Vagina (tissue), 2 donors: ENCODE results near the gene SPRY4. TPM values are rescaled to one million over a fixed set of nuclear protein-coding genes. Genes with fewer than 3 reads are reported as not detected.

ENCODE experiments used
- DNase-seq, 2 donors: peaks; one replicate each; pipeline ENCODE4 v3.0.0-alpha.2; 2017; ENCODE audit errors: extremely low spot score in 2 of 2
- H3K27ac ChIP-seq: fragments of 200-600 bp; sonication (generic); one replicate; pipeline ENCODE4 v1.5.1; 2019
- H3K27me3 ChIP-seq: fragments of 200-600 bp; sonication (generic); one replicate; pipeline ENCODE4 v1.5.1; 2019
- H3K36me3 ChIP-seq, 2 donors: fragments of 200-600 bp; sonication (generic); one replicate each; pipeline ENCODE4 v1.5.1; 2017 to 2019
- H3K4me1 ChIP-seq: fragments of 200-600 bp; sonication (generic); one replicate; pipeline ENCODE4 v1.5.1; 2019
- H3K4me3 ChIP-seq, 2 donors: fragments of 200-600 bp; sonication (generic); 1 replicate in 1 of 2; 2 replicates in 1 of 2; pipeline ENCODE4 v1.5.1; 2016 to 2019
- H3K9me3 ChIP-seq: fragments of 200-600 bp; sonication (generic); one replicate; pipeline ENCODE4 v1.5.1; 2019
- CTCF ChIP-seq, 3 experiments: fragments of 450-650 bp in 2 of 3; fragments of 200-600 bp in 1 of 3; sonication (generic) in 1 of 3; IDR thresholded peaks; one replicate each; pipeline ENCODE4 v1.5.1; 2017 to 2019; ENCODE audit warnings: antibody characterized with exemption in 3 of 3, mild to moderate bottlenecking in 2 of 3, moderate library complexity in 2 of 3
- POLR2A ChIP-seq, 2 donors: fragments of 450-650 bp; IDR thresholded peaks; one replicate each; pipeline ENCODE4 v1.6.1; 2017; ENCODE audit warnings: antibody characterized with exemption in 2 of 2, mild to moderate bottlenecking in 2 of 2, moderate library complexity in 2 of 2
- POLR2AphosphoS5 ChIP-seq, 2 donors: sonication (generic); formaldehyde crosslinking; IDR thresholded peaks; one replicate each; pipeline ENCODE4 v1.9.0; 2017; ENCODE audit warnings: antibody characterized with exemption in 2 of 2, mild to moderate bottlenecking in 2 of 2, low read depth in 1 of 2; ENCODE audit not compliant: insufficient read depth in 1 of 2
- intact Hi-C: fragments of 100-400 bp; cut with DNase I; formaldehyde crosslinking; loops from one replicate; pipeline ENCODE4 v1.15.1; 2023
- total RNA-seq: library from RNA; depleted of rRNA; stranded (reverse); fragments of >200 nt; gene quantifications from one replicate; pipeline ENCODE4 v1.2.3, GENCODE V29; 2016

The SPRY4 gene
- total RNA-seq, 1 donor from 2014 or later = 13.5 TPM

- intact Hi-C loops = no loop called here
- TF ChIP-seq CTCF (IDR thresholded peaks at IDR 0.05) (no peak), POLR2AphosphoS5 (IDR thresholded peaks at IDR 0.05; ENCODE audit: insufficient read depth in 1 of 2, low read depth in 1 of 2) (no peak), POLR2A (IDR thresholded peaks at IDR 0.05) (no peak)
- no peaks in the 10 kb centered on the region for H3K36me3 ChIP-seq
- DNase-seq = no peak
- H3K4me3 ChIP-seq = no peak overlapping the region
- no peaks in the 10 kb centered on the region for H3K9me3 ChIP-seq
- no peaks in the 10 kb centered on the region for H3K27me3 ChIP-seq
- peaks cover 11% of the 10 kb centered on the region for H3K4me1 ChIP-seq
- no peak overlapping the region for H3K27ac ChIP-seq
These were observed 14.0 kb downstream of the SPRY4 start for GRCh38 chr5:142310803-142311202.

GRCh38 chr5:142309747-142310318, 15.0 kb downstream of the SPRY4 start:
- intact Hi-C loops = no loop called here
- TF ChIP-seq CTCF (IDR thresholded peaks at IDR 0.05) = no peak
- TF ChIP-seq POLR2A (IDR thresholded peaks at IDR 0.05) = no peak
- no peak for TF ChIP-seq POLR2AphosphoS5 (IDR thresholded peaks at IDR 0.05; ENCODE audit: insufficient read depth in 1 of 2, low read depth in 1 of 2)

GRCh38 chr5:142308358-142308757, 16.5 kb downstream of the SPRY4 start:
- no peaks in the 10 kb centered on the region for H3K9me3 ChIP-seq
- TF ChIP-seq POLR2AphosphoS5 (IDR thresholded peaks at IDR 0.05; ENCODE audit: insufficient read depth in 1 of 2, low read depth in 1 of 2) = no peak
- no peak for TF ChIP-seq CTCF (IDR thresholded peaks at IDR 0.05)
- TF ChIP-seq POLR2A (IDR thresholded peaks at IDR 0.05) = no peak
- H3K27ac ChIP-seq = no peak overlapping the region
- intact Hi-C loops = no loop called here
- no peak for DNase-seq
- H3K4me3 ChIP-seq = no peak overlapping the region
- no peaks in the 10 kb centered on the region for H3K27me3 ChIP-seq
- no peaks in the 10 kb centered on the region for H3K36me3 ChIP-seq
- peaks cover 3% of the 10 kb centered on the region for H3K4me1 ChIP-seq

More at GRCh38 chr5:142309747-142310318, 15.0 kb downstream of the SPRY4 start:
- Histone ChIP-seq H3K4me1 (peaks cover 7% of the 10 kb centered on the region), H3K36me3 (no peaks in the 10 kb centered on the region), H3K27ac (no peak overlapping the region), H3K9me3 (no peaks in the 10 kb centered on the region), H3K4me3 (no peak overlapping the region), H3K27me3 (no peaks in the 10 kb centered on the region)
- DNase-seq = no peak

- H3K36me3 ChIP-seq = no peaks in the 10 kb centered on the region
- no peaks in the 10 kb centered on the region for H3K4me1 ChIP-seq
- DNase-seq = no peak
- intact Hi-C loops = no loop called here
- H3K9me3 ChIP-seq = no peaks in the 10 kb centered on the region
- no peak for TF ChIP-seq CTCF (IDR thresholded peaks at IDR 0.05)
- TF ChIP-seq POLR2A (IDR thresholded peaks at IDR 0.05) = no peak
- H3K27me3 ChIP-seq = no peaks in the 10 kb centered on the region
- no peak overlapping the region for H3K4me3 ChIP-seq
- H3K27ac ChIP-seq = no peak overlapping the region
These were observed 17.5 kb downstream of the SPRY4 start for GRCh38 chr5:142307146-142307890.

- H3K36me3 ChIP-seq = no peaks in the 10 kb centered on the region
- H3K4me3 ChIP-seq = no peak overlapping the region
These were observed 18.7 kb downstream of the SPRY4 start for GRCh38 chr5:142306077-142306502.

More at GRCh38 chr5:142306077-142306502, 18.7 kb downstream of the SPRY4 start:
- no peak for DNase-seq
- TF ChIP-seq POLR2AphosphoS5 (IDR thresholded peaks at IDR 0.05; ENCODE audit: insufficient read depth in 1 of 2, low read depth in 1 of 2) (no peak), CTCF (IDR thresholded peaks at IDR 0.05) (no peak), POLR2A (IDR thresholded peaks at IDR 0.05) (no peak)
- no peak overlapping the region for H3K27ac ChIP-seq
- H3K9me3 ChIP-seq = no peaks in the 10 kb centered on the region
- H3K27me3 ChIP-seq = no peaks in the 10 kb centered on the region
- intact Hi-C loops = no loop called here
- no peaks in the 10 kb centered on the region for H3K4me1 ChIP-seq
